ENCODE data around the gene TXNDC5.

Gene TXNDC5

GRCh38 chr6:7846966-7847818, 63.4 kb downstream of the TXNDC5 start:
- no peak overlapping the region for H3K9ac ChIP-seq (ENCODE audit: low read length in 5 of 5)
- no peak overlapping the region for H3K27ac ChIP-seq (ENCODE audit: low read depth, low read length)

GRCh38 chr6:7841781-7842468, 68.7 kb downstream of the TXNDC5 start:
- Histone ChIP-seq H3K27ac (ENCODE audit: low read depth, low read length) (no peak overlapping the region), H3K36me3 (ENCODE audit: control insufficient read depth in 5 of 5, insufficient read depth in 5 of 5, low read length in 5 of 5) (no peaks in the 10 kb centered on the region), H3K9me3 (ENCODE audit: control insufficient read depth in 5 of 5, low read length in 5 of 5) (peaks cover 0 to 6% (median 0%) of the 10 kb centered on the region in 5 donors), H3K9ac (ENCODE audit: low read length in 5 of 5) (no peak overlapping the region), H3K4me3 (ENCODE audit: low read depth in 1 of 5, low read length in 5 of 5) (no peak overlapping the region), H3K27me3 (ENCODE audit: control insufficient read depth in 5 of 5, insufficient read depth in 4 of 5, low read length in 5 of 5) (no peaks in the 10 kb centered on the region), H3K4me1 (ENCODE audit: control insufficient read depth in 5 of 5, insufficient read depth in 5 of 5, low read length in 5 of 5) (no peaks in the 10 kb centered on the region)

More at GRCh38 chr6:7846966-7847818, 63.4 kb downstream of the TXNDC5 start:
- Histone ChIP-seq H3K9me3 (ENCODE audit: control insufficient read depth in 5 of 5, low read length in 5 of 5) (peaks cover 0 to 10% (median 6%) of the 10 kb centered on the region in 5 donors), H3K4me1 (ENCODE audit: control insufficient read depth in 5 of 5, insufficient read depth in 5 of 5, low read length in 5 of 5) (peaks cover 0 to 2% (median 0%) of the 10 kb centered on the region in 5 donors), H3K36me3 (ENCODE audit: control insufficient read depth in 5 of 5, insufficient read depth in 5 of 5, low read length in 5 of 5) (no peaks in the 10 kb centered on the region), H3K27me3 (ENCODE audit: control insufficient read depth in 5 of 5, insufficient read depth in 4 of 5, low read length in 5 of 5) (no peaks in the 10 kb centered on the region), H3K4me3 (ENCODE audit: low read depth in 1 of 5, low read length in 5 of 5) (no peak overlapping the region)

- no peaks in the 10 kb centered on the region for H3K9me3 ChIP-seq (ENCODE audit: control insufficient read depth in 5 of 5, low read length in 5 of 5)
- H3K36me3 ChIP-seq (ENCODE audit: control insufficient read depth in 5 of 5, insufficient read depth in 5 of 5, low read length in 5 of 5) = no peaks in the 10 kb centered on the region
- no peaks in the 10 kb centered on the region for H3K4me1 ChIP-seq (ENCODE audit: control insufficient read depth in 5 of 5, insufficient read depth in 5 of 5, low read length in 5 of 5)
These were observed 74.1 kb downstream of the TXNDC5 start for GRCh38 chr6:7836371-7837026.

GRCh38 chr6:7833751-7834070, 76.9 kb downstream of the TXNDC5 start:
- Histone ChIP-seq H3K9ac (ENCODE audit: low read length in 5 of 5) (no peak overlapping the region), H3K4me1 (ENCODE audit: control insufficient read depth in 5 of 5, insufficient read depth in 5 of 5, low read length in 5 of 5) (no peaks in the 10 kb centered on the region), H3K27me3 (ENCODE audit: control insufficient read depth in 5 of 5, insufficient read depth in 4 of 5, low read length in 5 of 5) (no peaks in the 10 kb centered on the region), H3K27ac (ENCODE audit: low read depth, low read length) (no peak overlapping the region), H3K36me3 (ENCODE audit: control insufficient read depth in 5 of 5, insufficient read depth in 5 of 5, low read length in 5 of 5) (no peaks in the 10 kb centered on the region), H3K9me3 (ENCODE audit: control insufficient read depth in 5 of 5, low read length in 5 of 5) (no peaks in the 10 kb centered on the region), H3K4me3 (ENCODE audit: low read depth in 1 of 5, low read length in 5 of 5) (no peak overlapping the region)

More at GRCh38 chr6:7836371-7837026, 74.1 kb downstream of the TXNDC5 start:
- no peak overlapping the region for H3K27ac ChIP-seq (ENCODE audit: low read depth, low read length)
- H3K4me3 ChIP-seq (ENCODE audit: low read depth in 1 of 5, low read length in 5 of 5) = no peak overlapping the region
- H3K27me3 ChIP-seq (ENCODE audit: control insufficient read depth in 5 of 5, insufficient read depth in 4 of 5, low read length in 5 of 5) = no peaks in the 10 kb centered on the region
- H3K9ac ChIP-seq (ENCODE audit: low read length in 5 of 5) = no peak overlapping the region

- Histone ChIP-seq H3K9ac (ENCODE audit: low read length in 5 of 5) (no peak overlapping the region), H3K27me3 (ENCODE audit: control insufficient read depth in 5 of 5, insufficient read depth in 4 of 5, low read length in 5 of 5) (no peaks in the 10 kb centered on the region), H3K27ac (ENCODE audit: low read depth, low read length) (no peak overlapping the region), H3K36me3 (ENCODE audit: control insufficient read depth in 5 of 5, insufficient read depth in 5 of 5, low read length in 5 of 5) (no peaks in the 10 kb centered on the region), H3K4me1 (ENCODE audit: control insufficient read depth in 5 of 5, insufficient read depth in 5 of 5, low read length in 5 of 5) (peaks cover 0 to 3% (median 0%) of the 10 kb centered on the region in 5 donors), H3K4me3 (ENCODE audit: low read depth in 1 of 5, low read length in 5 of 5) (no peak overlapping the region), H3K9me3 (ENCODE audit: control insufficient read depth in 5 of 5, low read length in 5 of 5) (no peaks in the 10 kb centered on the region)
These were observed 77.5 kb downstream of the TXNDC5 start for GRCh38 chr6:7832904-7833750.

Data from subcutaneous abdominal adipose tissue (tissue), 5 donors.